ENCODE results near the gene CNNM1.

DNA sequence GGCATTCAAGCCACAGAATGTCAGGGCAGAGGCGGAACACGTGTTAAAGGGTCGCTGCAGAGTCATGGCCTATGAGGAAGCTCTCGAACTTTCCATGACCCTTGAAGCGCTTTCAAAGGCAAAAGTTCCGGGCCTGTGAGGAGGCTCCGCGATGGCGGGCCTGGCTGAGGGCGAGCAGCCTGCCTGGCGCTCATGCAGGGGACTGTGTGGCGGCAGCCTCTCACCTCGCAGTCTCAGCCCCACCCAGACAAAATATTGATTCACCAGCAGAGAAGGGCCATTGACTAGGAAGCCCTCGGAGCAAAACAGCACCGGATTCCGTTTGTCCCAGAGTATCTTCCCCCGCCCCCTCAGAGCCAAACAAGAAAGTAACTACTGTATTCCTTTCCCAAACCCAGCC lies 12.8 kb upstream of the CNNM1 start:
- TF ChIP-seq, protein P1, sequence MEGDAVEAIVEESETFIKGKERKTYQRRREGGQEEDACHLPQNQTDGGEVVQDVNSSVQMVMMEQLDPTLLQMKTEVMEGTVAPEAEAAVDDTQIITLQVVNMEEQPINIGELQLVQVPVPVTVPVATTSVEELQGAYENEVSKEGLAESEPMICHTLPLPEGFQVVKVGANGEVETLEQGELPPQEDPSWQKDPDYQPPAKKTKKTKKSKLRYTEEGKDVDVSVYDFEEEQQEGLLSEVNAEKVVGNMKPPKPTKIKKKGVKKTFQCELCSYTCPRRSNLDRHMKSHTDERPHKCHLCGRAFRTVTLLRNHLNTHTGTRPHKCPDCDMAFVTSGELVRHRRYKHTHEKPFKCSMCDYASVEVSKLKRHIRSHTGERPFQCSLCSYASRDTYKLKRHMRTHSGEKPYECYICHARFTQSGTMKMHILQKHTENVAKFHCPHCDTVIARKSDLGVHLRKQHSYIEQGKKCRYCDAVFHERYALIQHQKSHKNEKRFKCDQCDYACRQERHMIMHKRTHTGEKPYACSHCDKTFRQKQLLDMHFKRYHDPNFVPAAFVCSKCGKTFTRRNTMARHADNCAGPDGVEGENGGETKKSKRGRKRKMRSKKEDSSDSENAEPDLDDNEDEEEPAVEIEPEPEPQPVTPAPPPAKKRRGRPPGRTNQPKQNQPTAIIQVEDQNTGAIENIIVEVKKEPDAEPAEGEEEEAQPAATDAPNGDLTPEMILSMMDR (IDR thresholded peaks at IDR 0.05; ENCODE audit: extremely low read depth in 1 of 2, insufficient read depth in 1 of 2, low read depth in 1 of 2, low read length in 2 of 2) = no peak
- TF ChIP-seq POLR2A (IDR thresholded peaks at IDR 0.05; ENCODE audit: low read depth, low read length) (no peak), GATA2 (IDR thresholded peaks at IDR 0.05; ENCODE audit: insufficient read depth, insufficient read length, low read depth, low read length) (no peak), POLR2AphosphoS5 (IDR thresholded peaks at IDR 0.05; ENCODE audit: insufficient read depth, low read depth, low read length) (no peak), EZH2 (IDR thresholded peaks at IDR 0.05; ENCODE audit: borderline replicate concordance, low read depth, low read length, severe bottlenecking) (no peak)

Data from endothelial cell of umbilical vein (primary cell).